HK-2 (cell line): ENCODE data around the gene UBE2L3.
"Not testable (repeated sequence)": the region's sequence is repeated elsewhere in the genome, so short reads cannot be mapped to it uniquely, and the experiment has no call there.

Experiments
- DNase-seq: peaks from one replicate; pipeline ENCODE4 v3.0.0-alpha.2; 2018; ENCODE audit not compliant: unreplicated experiment

UBE2L3 gene

GRCh38 chr22:21643533-21644357 lies 76.2 kb downstream of the UBE2L3 start:
- no peak for DNase-seq

DNA sequence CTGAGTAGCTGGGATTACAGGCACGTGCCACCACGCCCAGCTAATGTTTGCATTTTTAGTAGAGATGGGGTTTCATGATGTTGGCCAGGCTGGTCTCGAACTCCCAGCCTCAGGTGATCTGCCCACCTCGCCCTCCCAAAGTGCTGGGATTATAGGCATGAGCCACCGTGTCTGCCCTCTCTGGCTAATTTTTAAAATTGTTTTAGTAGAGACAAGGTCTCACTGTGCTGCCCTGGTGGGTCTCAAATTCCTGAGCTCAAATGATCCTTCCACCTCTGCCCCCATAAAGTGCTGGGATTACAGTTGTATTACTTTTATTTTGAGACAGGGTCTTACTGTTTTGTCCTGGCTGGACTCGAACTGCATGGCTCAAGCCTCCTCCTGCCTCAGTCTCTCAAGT lies 78.0 kb downstream of the UBE2L3 start:
- DNase-seq = not testable (repeated sequence)

GRCh38 chr22:21646608-21647590 lies 79.4 kb downstream of the UBE2L3 start:
- DNase-seq = peak; percentile 57

DNA sequence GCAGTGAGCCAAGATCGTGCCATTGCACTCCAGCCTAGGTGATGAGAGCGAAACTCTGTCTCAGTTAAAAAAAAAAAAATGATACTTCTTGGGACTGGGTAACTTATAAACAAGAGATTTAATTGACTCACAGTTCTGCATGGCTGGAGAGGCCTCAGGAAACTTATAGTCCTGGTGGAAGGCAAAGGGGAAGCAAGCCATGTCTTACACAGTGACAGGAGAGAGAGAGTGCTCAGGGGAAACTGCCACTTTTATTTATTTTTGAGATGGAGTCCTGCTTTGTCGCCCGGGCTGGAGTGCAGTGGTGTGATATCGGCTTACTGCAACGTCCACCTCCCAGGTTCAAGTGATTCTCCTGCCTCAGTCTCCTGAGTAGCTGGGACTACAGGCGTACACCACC lies 82.8 kb downstream of the UBE2L3 start:
- DNase-seq = no peak

DNA sequence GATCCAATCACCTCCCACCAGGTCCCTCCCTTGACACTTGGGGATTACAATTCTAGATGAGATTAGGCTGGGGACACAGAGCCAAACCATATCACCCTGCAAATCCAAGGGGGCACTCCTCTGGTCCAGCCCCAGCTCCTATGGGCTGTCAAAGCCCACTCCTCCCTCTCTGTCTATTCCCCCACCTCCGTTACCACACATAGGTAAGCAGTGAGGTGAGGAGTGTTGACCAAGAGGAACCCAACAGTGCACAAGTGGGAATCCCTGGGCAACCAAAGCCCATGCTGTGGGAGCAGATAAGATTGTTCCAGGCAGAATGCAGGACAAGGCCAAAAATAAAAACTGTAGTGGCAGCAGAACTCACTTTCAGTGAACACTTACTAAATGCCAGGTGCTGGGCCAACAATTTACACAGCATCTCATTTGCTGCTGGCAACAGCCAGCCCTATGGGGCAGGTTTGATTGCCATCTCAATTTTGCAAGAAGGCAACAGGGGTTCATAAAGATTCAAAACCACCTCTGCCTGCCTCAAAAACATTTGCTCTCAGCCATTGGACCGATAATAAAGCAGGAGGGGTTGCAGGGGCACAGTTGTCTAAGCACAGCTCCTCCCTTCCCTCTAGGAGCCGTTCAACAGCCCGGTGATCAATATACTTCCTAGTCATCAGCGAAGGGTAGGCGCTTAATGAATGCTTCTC lies 83.5 kb downstream of the UBE2L3 start:
- DNase-seq = no peak

DNA sequence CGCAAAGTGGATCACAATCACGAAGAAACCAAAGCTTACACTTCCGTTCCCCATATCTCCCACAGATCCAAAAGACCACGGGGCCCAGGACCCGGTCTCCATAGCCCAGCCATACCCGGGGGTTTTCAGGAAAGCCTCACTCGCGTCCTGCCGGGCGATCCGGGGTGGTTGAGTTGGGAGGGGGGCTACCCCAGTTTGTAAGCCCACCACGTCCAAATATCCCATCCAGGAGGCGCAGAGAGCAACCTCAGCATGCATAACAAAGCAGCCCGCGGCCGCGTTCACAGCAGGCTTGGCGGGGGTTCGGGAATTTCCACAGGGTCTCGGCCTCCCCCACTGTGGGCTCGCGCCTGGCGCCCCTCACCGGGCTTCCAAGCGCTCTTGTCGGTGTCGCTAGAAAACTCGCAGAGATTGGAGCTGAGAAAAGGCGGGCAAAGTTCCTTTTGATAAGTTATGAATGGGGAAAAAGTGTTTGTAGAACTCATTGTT lies 84.1 kb downstream of the UBE2L3 start:
- DNase-seq = no peak

DNA sequence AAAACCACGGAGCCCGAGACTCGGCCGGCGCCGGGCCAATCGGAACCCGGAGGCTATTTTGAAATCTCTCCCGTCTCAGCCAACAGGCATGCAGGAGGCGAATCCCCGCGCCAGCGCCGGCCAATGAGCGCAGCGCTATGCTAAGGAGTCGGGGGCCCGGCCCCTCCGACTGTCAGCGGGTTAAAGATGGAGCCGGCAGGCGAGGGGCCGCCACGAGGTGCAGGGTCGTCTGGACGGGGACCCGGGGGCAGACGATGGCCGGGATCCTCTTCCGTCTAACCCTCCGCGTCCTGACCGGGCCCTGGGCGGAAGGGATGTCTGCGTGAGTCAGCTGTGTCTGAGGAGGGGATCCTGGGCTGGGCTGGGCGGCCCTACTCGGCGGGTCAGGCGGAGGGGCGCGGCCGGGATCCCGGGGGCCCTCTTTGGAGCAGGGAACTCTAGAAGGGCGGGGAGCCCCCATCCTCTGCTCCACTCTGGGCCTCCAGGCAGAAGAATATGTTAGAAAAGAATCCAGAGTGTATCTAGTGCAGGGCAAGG lies 84.6 kb downstream of the UBE2L3 start:
- DNase-seq = peak; percentile 87

DNA sequence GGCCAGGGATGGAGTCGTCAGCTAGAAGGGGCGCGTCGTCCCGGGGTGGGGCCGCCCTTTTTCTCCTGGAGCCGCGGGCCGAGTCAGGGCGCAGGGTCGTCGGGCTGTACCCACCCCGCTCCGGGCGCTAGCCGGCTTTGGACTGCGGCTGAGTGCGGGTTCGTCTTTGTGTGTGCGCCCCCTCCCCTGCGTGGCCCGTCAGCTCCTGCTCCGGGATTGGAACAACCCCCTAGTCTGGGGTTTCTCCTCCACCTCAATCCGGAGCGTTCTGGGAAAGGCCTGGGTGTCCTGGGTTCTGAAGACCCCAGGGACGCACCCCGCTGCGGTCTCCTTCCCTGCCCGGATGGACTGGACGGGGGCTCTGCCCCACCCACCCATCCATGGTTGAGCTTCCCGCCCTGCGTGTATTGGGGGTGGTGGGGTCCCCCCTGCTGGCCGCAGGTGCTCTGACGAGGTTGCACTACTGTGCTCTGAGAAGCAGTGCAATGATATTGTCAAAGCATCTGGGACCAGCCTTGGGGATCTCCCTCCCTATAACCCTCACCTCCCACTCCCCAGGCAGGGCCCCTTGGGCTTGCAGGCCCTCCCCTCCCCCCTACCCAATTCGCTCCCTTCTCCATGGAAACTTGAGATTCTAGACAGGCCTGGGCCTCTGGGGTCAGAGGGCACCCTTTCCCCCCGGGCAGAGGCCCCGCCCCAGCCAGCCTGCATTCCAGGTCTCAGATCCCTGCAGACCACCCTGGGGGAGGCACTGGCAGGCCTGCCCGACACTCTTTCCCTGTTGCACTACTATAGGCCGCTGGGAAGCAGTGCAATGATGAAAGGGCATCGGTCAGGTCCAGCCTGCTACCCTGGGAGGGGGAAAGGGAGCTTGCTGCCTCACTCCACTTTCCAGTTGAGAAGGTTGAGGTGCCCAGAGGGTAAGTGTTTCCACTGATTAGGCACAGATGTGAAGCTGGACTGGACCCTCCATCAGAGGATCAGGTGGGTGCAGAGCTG lies 85.3 kb downstream of the UBE2L3 start:
- no peak for DNase-seq

- DNase-seq = no peak
Observed at GRCh38 chr22:21657020-21657359, 89.5 kb downstream of the UBE2L3 start.

GRCh38 chr22:21657360-21658032 lies 90.0 kb downstream of the UBE2L3 start:
- peak; percentile 71 for DNase-seq

GRCh38 chr22:21659864-21660525 lies 92.5 kb downstream of the UBE2L3 start:
- DNase-seq = no peak

GRCh38 chr22:21660904-21661303 lies 93.4 kb downstream of the UBE2L3 start:
- no peak for DNase-seq

DNA sequence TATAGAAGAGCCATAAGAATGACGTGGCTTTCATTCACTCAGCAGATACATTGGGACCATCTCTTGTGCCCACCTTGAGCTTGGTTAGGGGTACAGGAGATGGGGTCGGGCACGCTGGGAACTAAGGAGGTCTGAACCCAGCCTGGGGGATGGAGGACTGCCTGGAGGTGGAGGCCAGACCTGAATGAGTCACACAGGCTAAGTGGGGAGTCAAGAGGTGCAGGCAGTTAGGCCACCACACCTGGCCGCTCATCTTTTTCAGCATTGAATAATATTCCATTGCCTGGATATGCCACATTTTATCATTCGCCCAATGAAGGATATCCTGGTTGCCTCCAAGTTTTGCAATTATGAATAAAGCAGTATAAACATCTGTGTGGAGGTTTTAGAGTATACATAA lies 94.5 kb downstream of the UBE2L3 start:
- no peak for DNase-seq

GRCh38 chr22:21663738-21664137 lies 96.2 kb downstream of the UBE2L3 start:
- DNase-seq = no peak

DNA sequence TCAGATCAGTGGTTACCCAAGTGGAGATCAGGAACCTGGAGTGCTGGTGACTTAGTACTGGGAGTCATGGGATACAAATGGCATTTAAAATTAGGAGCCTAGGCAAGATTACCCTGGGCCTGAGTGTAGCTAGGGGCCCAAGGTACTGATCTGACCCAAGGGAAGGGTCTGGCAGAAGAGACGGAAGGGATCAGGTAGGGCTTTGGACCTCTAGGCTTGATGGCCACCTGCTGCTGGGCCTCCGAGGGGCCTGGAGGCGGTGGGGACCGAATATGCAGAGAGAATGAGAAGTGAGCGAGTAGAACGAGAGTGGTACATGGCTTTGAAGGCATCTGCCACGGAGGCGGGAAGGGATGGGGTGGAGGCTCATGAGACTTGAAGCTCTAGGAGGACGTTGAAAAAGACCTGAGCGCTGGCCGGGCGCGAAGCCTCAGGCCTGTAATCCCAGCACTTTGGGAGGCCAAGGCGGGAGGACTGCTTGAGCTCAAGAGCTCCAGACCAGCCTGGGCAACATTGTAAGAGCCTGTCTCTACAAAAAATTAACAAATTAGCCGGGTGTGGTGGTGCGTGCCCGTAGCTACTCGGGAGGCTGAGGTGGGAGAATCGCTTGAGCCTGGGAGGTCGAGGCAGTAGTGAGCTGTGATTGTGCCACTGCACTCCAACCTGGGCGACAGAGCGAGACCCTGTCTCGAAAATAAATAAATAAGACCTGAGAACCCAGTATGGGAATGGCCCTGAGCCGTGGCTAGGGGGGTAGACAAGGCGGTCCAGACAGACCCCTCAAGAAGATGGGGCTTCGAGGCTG lies 97.7 kb downstream of the UBE2L3 start:
- DNase-seq = no peak

- no peak for DNase-seq
Observed at GRCh38 chr22:21666786-21667185, 99.3 kb downstream of the UBE2L3 start.

DNA sequence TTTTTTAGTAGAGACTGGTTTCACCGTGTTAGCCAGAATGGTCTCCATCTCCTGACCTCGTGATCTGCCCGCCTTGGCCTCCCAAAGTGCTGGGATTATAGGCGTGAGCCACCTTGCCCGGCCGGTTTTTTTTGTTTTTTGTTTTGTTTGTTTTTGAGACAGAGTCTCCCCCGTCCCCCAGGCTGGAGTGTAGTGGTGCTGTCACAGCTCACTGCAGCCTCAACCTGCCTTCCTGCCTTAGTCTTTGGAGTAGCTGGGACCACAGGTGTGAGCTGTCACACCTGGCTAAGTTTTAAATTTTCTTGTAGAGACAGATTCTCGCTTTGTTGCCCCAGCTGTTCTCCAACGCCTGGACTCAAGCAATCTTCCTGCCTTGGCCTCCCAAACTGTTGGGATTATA lies 101.5 kb downstream of the UBE2L3 start:
- DNase-seq = no peak

DNA sequence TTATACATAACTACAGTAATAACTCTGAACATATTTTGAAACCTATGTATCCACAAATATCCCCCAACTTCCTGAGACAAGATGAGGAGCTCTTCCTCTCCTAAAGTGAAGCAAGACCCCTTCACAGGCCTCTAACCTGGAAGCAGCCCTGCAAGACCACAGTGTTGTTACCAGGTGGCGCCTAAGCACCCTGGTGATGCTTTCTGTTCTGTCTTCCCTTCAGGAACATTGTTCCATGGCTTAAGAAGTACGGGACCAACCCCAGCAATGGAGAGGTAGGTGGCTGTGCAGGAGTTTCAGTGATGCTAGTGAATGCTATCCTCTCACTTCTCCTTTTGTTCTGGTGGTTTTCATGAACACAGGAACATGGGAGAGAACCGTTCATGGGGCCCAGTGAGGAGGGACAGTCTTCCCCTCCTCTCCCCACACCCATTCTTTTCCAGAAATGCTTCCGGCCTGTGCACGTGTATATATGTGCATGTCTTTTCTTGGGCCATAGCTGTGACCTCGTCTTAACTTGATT lies 104.7 kb downstream of the UBE2L3 start:
- no peak for DNase-seq
